GM12801 (cell line): ENCODE measurements around the gene VPS37C.

Experiments
- TF ChIP-seq, protein P1 (sequence below): IDR thresholded peaks from one replicate; pipeline ENCODE4 v1.5.1; 2011; ENCODE audit warnings: control low read depth; ENCODE audit not compliant: insufficient read length; ENCODE audit errors: extremely low read depth

Gene VPS37C

DNA sequence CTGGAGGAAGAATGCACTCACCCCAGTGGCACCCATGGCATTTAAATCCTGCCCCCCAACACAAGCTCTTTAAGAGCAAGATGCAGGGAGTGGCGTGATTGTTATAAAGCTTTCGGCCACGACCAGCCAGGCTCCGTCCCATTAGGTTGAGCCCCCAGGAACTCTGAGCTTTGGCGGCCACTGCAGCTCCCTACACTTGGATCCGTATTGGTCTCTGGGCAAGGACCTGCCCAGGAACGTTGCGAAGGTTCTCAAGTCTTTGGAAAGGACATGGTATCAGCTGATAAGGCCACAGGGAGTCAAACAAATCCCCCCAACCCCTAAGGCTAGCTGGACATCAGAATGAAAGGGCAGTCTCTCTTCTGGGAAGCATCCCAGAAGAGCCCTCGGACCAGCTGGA, 9.3 kb upstream of the VPS37C start:
- TF ChIP-seq, protein P1, sequence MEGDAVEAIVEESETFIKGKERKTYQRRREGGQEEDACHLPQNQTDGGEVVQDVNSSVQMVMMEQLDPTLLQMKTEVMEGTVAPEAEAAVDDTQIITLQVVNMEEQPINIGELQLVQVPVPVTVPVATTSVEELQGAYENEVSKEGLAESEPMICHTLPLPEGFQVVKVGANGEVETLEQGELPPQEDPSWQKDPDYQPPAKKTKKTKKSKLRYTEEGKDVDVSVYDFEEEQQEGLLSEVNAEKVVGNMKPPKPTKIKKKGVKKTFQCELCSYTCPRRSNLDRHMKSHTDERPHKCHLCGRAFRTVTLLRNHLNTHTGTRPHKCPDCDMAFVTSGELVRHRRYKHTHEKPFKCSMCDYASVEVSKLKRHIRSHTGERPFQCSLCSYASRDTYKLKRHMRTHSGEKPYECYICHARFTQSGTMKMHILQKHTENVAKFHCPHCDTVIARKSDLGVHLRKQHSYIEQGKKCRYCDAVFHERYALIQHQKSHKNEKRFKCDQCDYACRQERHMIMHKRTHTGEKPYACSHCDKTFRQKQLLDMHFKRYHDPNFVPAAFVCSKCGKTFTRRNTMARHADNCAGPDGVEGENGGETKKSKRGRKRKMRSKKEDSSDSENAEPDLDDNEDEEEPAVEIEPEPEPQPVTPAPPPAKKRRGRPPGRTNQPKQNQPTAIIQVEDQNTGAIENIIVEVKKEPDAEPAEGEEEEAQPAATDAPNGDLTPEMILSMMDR = no peak

DNA sequence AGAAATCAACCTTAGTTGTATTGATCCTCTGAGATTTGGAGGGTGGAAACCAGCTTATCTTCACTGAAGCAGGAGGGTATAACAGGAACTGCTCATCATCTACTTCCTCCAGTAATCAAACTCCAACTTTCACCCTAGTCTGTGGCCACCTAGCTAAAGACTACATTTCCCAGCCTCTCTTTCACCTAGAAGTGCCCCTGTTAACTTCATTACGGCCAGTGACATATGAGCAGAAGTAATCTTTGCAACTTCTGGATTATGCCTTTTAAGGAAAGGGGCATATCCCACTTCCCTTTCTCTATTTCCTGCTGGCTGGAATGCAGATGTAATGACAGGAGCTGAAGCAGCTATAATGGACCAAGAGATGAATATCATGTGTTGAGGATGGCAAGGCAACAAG, 7.6 kb upstream of the VPS37C start:
- TF ChIP-seq, protein P1 = no peak

DNA sequence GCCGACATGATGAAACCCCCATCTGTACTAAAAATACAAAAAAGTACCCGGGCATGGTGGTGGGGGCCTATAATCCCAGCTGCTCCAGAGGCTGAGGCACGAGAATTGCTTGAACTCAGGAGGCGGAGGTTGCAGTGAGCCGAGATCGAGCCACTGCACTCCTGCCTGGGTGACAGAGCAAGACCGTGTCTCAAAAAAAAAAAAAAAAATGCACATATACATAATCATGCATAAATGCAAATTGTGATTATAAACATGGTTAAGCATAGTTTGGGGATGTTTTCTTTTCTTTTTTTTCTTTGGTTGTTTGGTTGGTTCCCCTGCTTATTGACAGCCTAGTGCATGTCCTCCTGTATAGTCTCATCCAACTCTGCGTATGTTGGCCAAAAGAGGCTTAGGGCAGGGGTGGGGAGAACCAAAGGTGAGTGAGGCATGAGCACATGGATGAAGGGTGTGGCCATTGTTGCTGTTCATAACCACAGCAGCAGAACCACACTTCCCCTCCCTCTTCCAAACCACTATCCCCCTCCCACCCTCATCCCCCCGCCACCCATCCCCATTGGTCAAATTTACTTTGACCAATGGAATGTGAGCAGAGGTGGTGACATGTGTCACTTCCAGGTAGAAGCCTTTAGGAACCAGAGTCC, 6.9 kb upstream of the VPS37C start:
- TF ChIP-seq, protein P1 = no peak

DNA sequence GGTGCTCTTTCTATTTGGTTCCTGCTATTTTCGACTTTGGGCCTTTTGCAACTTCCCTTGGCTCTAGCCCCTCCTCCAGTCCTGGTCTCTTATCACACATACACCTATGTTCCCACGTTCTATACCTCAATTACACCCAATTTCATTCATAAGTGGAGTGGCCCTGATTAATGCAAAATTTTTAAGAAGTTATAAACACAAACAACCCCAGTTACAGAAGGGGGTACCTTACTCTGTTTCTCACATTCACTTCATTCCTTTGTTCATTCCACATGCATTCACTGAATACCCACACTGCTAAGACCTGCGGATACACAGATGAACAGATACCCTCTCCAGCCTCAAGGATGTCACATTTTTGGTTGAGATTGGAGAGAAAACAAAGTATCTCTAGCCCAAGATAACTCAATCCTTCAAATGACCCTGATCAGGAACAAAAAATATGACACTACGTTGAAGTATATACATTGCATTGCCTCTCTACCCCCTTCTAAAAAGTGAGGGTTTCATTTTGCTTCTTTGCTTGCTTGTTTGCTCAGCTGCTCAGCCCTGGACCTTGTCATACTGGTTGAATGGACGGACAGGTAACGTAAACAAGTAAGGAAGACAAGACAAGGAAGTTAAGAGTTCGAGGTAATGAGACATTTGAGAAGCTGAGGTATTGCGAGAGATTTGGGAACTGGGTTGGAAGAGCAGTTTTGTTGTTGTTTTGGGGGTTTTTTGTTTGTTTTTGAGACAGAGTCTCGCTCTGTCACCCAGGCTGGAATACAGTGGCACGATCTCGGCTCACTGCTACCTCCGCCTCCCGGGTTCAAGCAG, 3.6 kb upstream of the VPS37C start:
- TF ChIP-seq, protein P1 = no peak

DNA sequence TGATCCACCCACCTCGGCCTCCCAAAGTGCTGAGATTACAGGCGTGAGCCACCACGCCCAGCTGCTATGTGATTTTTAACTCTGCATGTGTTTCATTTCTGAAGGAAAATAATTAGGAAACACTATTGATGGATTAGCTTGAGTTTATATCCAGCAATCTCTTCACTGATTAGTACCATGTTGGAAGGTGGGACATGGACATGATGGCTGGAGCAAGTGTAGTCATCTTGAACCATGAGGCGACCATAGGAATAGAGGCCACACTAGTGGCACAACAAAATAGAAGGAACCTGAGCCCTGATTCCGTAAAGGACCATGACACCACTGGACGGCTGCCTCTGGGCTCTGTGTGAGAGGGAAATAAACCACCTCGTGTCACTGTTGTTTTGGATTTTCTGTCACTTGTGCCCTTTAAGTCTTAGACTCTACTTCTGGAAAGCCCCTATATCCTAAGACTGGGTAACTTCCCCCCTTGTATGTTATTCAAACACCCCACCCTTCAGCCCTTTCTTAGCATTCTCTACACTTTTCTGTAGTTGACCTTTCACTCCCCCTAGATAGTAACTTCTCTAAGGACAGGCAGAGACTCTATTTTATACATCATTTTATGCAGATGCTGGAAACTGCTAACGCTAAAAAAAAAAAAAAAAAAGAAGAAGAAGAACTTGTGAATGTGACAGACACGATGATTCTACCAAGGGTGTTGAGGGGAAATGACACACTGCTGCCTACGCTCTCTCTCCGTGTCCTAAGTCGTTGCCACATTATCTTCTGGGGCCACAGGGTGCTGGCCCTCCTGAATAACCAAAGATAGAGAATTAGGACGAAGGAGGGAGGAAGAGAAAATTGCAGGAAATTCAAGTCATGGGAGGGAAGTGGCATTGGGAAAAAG, 2.7 kb upstream of the VPS37C start:
- TF ChIP-seq, protein P1 = no peak

GRCh38 chr11:61163021-61163420, 1.8 kb upstream of the VPS37C start:
- TF ChIP-seq, protein P1 = no peak

DNA sequence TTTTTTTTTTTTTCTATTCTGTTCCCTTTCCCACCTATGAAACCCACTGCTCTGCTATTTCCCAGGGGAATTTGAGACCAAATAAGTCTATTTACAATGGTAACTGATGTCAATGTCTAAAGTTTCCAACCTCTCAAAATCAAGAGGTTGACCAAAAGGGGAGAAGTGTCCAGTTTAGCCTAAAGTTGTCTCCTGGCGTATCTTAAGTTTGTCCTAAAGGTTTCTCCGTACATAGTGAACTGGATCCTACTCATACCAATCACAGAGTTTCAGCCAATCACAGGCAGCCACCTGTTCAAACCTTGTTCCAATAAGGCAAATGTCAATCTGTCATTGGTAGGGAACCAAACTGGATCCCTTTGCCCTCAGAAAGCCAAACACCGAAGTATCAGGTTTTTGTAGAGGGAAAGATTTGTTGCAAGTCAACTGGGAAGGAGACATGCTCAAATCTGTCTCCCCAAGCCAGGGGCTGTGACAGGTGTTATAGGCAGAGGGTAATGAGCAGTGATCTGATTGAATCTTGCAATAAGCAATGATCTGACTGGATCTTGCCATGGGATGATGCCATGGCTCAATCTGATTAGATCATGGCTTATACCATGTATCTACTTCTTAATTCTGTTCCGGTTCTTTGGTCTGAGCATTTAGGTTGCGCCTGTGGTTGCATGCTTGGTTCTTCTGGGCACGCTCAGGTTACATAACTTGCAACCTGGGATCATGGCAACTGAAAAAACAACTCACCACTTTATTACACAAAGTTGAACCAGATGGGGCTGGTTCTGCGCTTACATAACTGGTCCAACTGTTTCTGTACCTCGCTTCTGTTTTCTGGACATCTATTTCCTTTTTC, 1.1 kb upstream of the VPS37C start:
- TF ChIP-seq, protein P1 = no peak
